ENCODE data around the gene MAP4. TPM values are rescaled to one million over a fixed set of nuclear protein-coding genes. Genes with fewer than 3 reads are reported as not detected.
"Not testable (repeated sequence)": the region's sequence is repeated elsewhere in the genome, so short reads cannot be mapped to it uniquely, and the experiment has no call there.

MAP4 gene
- polyA plus RNA-seq, 1 donor from 2014 or later: 186 TPM

- Histone ChIP-seq H2AFZ (ENCODE audit: low read depth, low read length) (no peak overlapping the region), H3K4me3 (ENCODE audit: low read length) (no peak overlapping the region), H3K79me2 (replicated peaks; ENCODE audit: insufficient read depth, low read length) (no peaks in the 10 kb centered on the region), H3K36me3 (ENCODE audit: insufficient read depth, low read length) (no peaks in the 10 kb centered on the region), H3K9me2 (ENCODE audit: insufficient read depth, low read length) (no peaks in the 10 kb centered on the region), H3F3A (ENCODE audit: insufficient read depth, low read length, poor library complexity, severe bottlenecking) (no peaks in the 10 kb centered on the region), H3K27me3 (ENCODE audit: insufficient read depth, low read depth, low read length) (no peaks in the 10 kb centered on the region), H4K20me1 (ENCODE audit: insufficient read depth) (no peaks in the 10 kb centered on the region), H3K4me2 (ENCODE audit: low read length) (no peak overlapping the region), H3K9ac (ENCODE audit: low read length) (no peak overlapping the region), H3K27ac (ENCODE audit: low read length) (no peak overlapping the region), H3K9me3 (ENCODE audit: low read length) (no peaks in the 10 kb centered on the region)
- TF ChIP-seq SMC3 (conservative IDR thresholded peaks at IDR 0.05; ENCODE audit: poor library complexity) (no peak), MXI1 (conservative IDR thresholded peaks at IDR 0.05; ENCODE audit: poor library complexity, severe bottlenecking) (no peak), EP300 (conservative IDR thresholded peaks at IDR 0.05; ENCODE audit: poor library complexity, severe bottlenecking) (no peak), TAF1 (IDR thresholded peaks at IDR 0.05; ENCODE audit: low read depth) (no peak), RAD21 (conservative IDR thresholded peaks at IDR 0.05) (no peak), CTCF (IDR thresholded peaks at IDR 0.05; ENCODE audit: poor library complexity, severe bottlenecking) (no peak), EZH2 (IDR thresholded peaks at IDR 0.05; ENCODE audit: borderline replicate concordance, insufficient read depth, low read length, poor library complexity, severe bottlenecking) (no peak), POLR2AphosphoS5 (IDR thresholded peaks at IDR 0.05) (no peak)
These were observed 177.7 kb downstream of the MAP4 start for GRCh38 chr3:47838503-47838902.

- Histone ChIP-seq H3F3A (ENCODE audit: insufficient read depth, low read length, poor library complexity, severe bottlenecking) (no peaks in the 10 kb centered on the region), H3K9ac (ENCODE audit: low read length) (no peak overlapping the region), H3K36me3 (ENCODE audit: insufficient read depth, low read length) (no peaks in the 10 kb centered on the region), H2AFZ (ENCODE audit: low read depth, low read length) (no peak overlapping the region), H3K9me2 (ENCODE audit: insufficient read depth, low read length) (no peaks in the 10 kb centered on the region), H4K20me1 (ENCODE audit: insufficient read depth) (no peaks in the 10 kb centered on the region), H3K79me2 (replicated peaks; ENCODE audit: insufficient read depth, low read length) (no peaks in the 10 kb centered on the region), H3K27me3 (ENCODE audit: insufficient read depth, low read depth, low read length) (no peaks in the 10 kb centered on the region), H3K27ac (ENCODE audit: low read length) (no peak overlapping the region), H3K9me3 (ENCODE audit: low read length) (no peaks in the 10 kb centered on the region), H3K4me3 (ENCODE audit: low read length) (no peak overlapping the region), H3K4me2 (ENCODE audit: low read length) (no peak overlapping the region)
- TF ChIP-seq EP300 (conservative IDR thresholded peaks at IDR 0.05; ENCODE audit: poor library complexity, severe bottlenecking) (no peak), EZH2 (IDR thresholded peaks at IDR 0.05; ENCODE audit: borderline replicate concordance, insufficient read depth, low read length, poor library complexity, severe bottlenecking) (no peak), POLR2AphosphoS5 (IDR thresholded peaks at IDR 0.05) (no peak)
These were observed 179.2 kb downstream of the MAP4 start for GRCh38 chr3:47836986-47837385.

- not testable (repeated sequence) for H3K9me3 ChIP-seq (ENCODE audit: low read length); H3K4me2 ChIP-seq (ENCODE audit: low read length)
- peaks cover 13% of the 10 kb centered on the region for H3K36me3 ChIP-seq (ENCODE audit: insufficient read depth, low read length)
These were observed 186.7 kb downstream of the MAP4 start for GRCh38 chr3:47829482-47829881.

GRCh38 chr3:47825590-47825989 lies 190.6 kb downstream of the MAP4 start:
- H3F3A ChIP-seq (ENCODE audit: insufficient read depth, low read length, poor library complexity, severe bottlenecking): no peaks in the 10 kb centered on the region
- H3K27ac ChIP-seq (ENCODE audit: low read length): peak overlapping the region; percentile 53
- no peak overlapping the region for H2AFZ ChIP-seq (ENCODE audit: low read depth, low read length)
- H3K36me3 ChIP-seq (ENCODE audit: insufficient read depth, low read length): peaks cover 8% of the 10 kb centered on the region
- no peaks in the 10 kb centered on the region for H3K9me2 ChIP-seq (ENCODE audit: insufficient read depth, low read length)
- peak overlapping the region; percentile 81 for H3K4me2 ChIP-seq (ENCODE audit: low read length)
- peak overlapping the region; percentile 89 for H3K9ac ChIP-seq (ENCODE audit: low read length)
- no peaks in the 10 kb centered on the region for H3K9me3 ChIP-seq (ENCODE audit: low read length)
- no peak for TF ChIP-seq EP300 (conservative IDR thresholded peaks at IDR 0.05; ENCODE audit: poor library complexity, severe bottlenecking)
- no peak for TF ChIP-seq MXI1 (conservative IDR thresholded peaks at IDR 0.05; ENCODE audit: poor library complexity, severe bottlenecking)
- no peak for TF ChIP-seq CTCF (IDR thresholded peaks at IDR 0.05; ENCODE audit: poor library complexity, severe bottlenecking)
- TF ChIP-seq POLR2AphosphoS5 (IDR thresholded peaks at IDR 0.05): no peak
- TF ChIP-seq SMC3 (conservative IDR thresholded peaks at IDR 0.05; ENCODE audit: poor library complexity): no peak
- TF ChIP-seq EZH2 (IDR thresholded peaks at IDR 0.05; ENCODE audit: borderline replicate concordance, insufficient read depth, low read length, poor library complexity, severe bottlenecking): no peak
- TF ChIP-seq TAF1 (IDR thresholded peaks at IDR 0.05; ENCODE audit: low read depth): no peak
- no peak for TF ChIP-seq REST (IDR thresholded peaks at IDR 0.05; ENCODE audit: borderline replicate concordance)
- no peak for TF ChIP-seq RAD21 (conservative IDR thresholded peaks at IDR 0.05)
- H3K27me3 ChIP-seq (ENCODE audit: insufficient read depth, low read depth, low read length): no peaks in the 10 kb centered on the region
- H4K20me1 ChIP-seq (ENCODE audit: insufficient read depth): no peaks in the 10 kb centered on the region
- peaks cover 25% of the 10 kb centered on the region for H3K79me2 ChIP-seq (replicated peaks; ENCODE audit: insufficient read depth, low read length)
- H3K4me3 ChIP-seq (ENCODE audit: low read length): peak overlapping the region; percentile 95

More at GRCh38 chr3:47829482-47829881, 186.7 kb downstream of the MAP4 start:
- not testable (repeated sequence) for H3K27ac ChIP-seq (ENCODE audit: low read length); H3K4me3 ChIP-seq (ENCODE audit: low read length); H4K20me1 ChIP-seq (ENCODE audit: insufficient read depth); H3K9me2 ChIP-seq (ENCODE audit: insufficient read depth, low read length); H3K27me3 ChIP-seq (ENCODE audit: insufficient read depth, low read depth, low read length); H3K9ac ChIP-seq (ENCODE audit: low read length); H2AFZ ChIP-seq (ENCODE audit: low read depth, low read length); H3F3A ChIP-seq (ENCODE audit: insufficient read depth, low read length, poor library complexity, severe bottlenecking)
- peaks cover 21% of the 10 kb centered on the region for H3K79me2 ChIP-seq (replicated peaks; ENCODE audit: insufficient read depth, low read length)
